ENCODE results near the gene DUSP1.

DNA sequence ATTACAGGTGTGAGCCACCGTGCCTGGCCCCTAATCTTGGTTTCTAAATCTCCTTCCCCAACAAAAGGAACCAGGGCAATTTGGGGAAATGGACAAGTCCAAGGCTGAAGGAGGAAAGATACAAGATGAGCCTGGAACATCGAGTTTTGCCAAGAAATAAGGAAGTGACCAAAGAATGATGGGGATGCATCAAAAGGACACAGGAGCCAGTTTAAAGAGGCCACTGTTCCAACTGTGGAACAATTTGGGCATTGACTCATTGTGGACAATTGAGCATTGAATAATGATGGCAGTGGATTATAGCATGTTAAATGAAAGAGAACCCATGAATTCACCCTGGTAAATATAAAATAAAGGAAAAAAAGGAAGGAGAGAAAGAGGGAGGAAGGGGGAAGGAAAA lies 47.5 kb downstream of the DUSP1 start:
- TF ChIP-seq, protein P1, sequence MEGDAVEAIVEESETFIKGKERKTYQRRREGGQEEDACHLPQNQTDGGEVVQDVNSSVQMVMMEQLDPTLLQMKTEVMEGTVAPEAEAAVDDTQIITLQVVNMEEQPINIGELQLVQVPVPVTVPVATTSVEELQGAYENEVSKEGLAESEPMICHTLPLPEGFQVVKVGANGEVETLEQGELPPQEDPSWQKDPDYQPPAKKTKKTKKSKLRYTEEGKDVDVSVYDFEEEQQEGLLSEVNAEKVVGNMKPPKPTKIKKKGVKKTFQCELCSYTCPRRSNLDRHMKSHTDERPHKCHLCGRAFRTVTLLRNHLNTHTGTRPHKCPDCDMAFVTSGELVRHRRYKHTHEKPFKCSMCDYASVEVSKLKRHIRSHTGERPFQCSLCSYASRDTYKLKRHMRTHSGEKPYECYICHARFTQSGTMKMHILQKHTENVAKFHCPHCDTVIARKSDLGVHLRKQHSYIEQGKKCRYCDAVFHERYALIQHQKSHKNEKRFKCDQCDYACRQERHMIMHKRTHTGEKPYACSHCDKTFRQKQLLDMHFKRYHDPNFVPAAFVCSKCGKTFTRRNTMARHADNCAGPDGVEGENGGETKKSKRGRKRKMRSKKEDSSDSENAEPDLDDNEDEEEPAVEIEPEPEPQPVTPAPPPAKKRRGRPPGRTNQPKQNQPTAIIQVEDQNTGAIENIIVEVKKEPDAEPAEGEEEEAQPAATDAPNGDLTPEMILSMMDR (IDR thresholded peaks at IDR 0.05) = no peak
- TF ChIP-seq POLR2A (IDR thresholded peaks at IDR 0.05) = no peak
